ENCODE data around the gene GAB3. TPM values are rescaled to one million over a fixed set of nuclear protein-coding genes. Genes with fewer than 3 reads are reported as not detected.
"Not testable (repeated sequence)": the region's sequence is repeated elsewhere in the genome, so short reads cannot be mapped to it uniquely, and the experiment has no call there.

The GAB3 gene
- polyA plus RNA-seq, 3 donors, result 6.2 to 44.0 (median 9.5) TPM

GRCh38 chrX:154693394-154693793 lies 57.5 kb downstream of the GAB3 start:
- Mint-ChIP-seq H3K27me3 (ENCODE audit: low read depth in 3 of 3) (peaks cover 0 to 3% (median 0%) of the 10 kb centered on the region in 3 donors), H3K4me1 (peaks cover 8% of the 10 kb centered on the region), H3K4me3 (no peak overlapping the region), H3K9me3 (peaks cover 2 to 5% (median 3%) of the 10 kb centered on the region in 7 donors), H3K36me3 (peaks cover 50 to 53% of the 10 kb centered on the region in 2 donors), H3K27ac (no peak overlapping the region)
- Histone ChIP-seq H3K4me3 (replicated peaks in 1 of 3; ENCODE audit: low read depth in 2 of 3, low read length in 3 of 3) (no peak overlapping the region), H3K9me3 (replicated peaks in 1 of 2; ENCODE audit: control insufficient read depth in 1 of 2, insufficient read depth in 1 of 2, low read length in 2 of 2) (no peaks in the 10 kb centered on the region), H3K4me1 (ENCODE audit: control insufficient read depth in 1 of 2, insufficient read depth in 2 of 2, low read length in 2 of 2) (no peaks in the 10 kb centered on the region), H3K9ac (ENCODE audit: insufficient read depth, low read length, poor library complexity, severe bottlenecking) (no peak overlapping the region), H3K79me2 (ENCODE audit: insufficient read depth, low read length) (no peaks in the 10 kb centered on the region), H3K4me2 (replicated peaks; ENCODE audit: extremely low read depth, low read length, poor library complexity, severe bottlenecking) (no peak overlapping the region), H3K36me3 (replicated peaks in 1 of 2; ENCODE audit: control insufficient read depth in 1 of 2, insufficient read depth in 2 of 2, low read length in 2 of 2) (peaks cover 31 to 54% of the 10 kb centered on the region in 2 donors), H3K27me3 (ENCODE audit: control insufficient read depth in 2 of 2, insufficient read depth in 2 of 2, low read length in 2 of 2) (no peaks in the 10 kb centered on the region), H3K27ac (ENCODE audit: low read depth in 1 of 2, low read length in 2 of 2) (no peak overlapping the region), H2AFZ (ENCODE audit: insufficient read depth, low read depth, low read length, poor library complexity, severe bottlenecking) (no peak overlapping the region), H4K20me1 (ENCODE audit: insufficient read depth, low read length) (no peaks in the 10 kb centered on the region)
- TF ChIP-seq CTCF (IDR thresholded peaks at IDR 0.05), result no peak
- intact Hi-C loops (cut with micrococcal nuclease), result no loop called here
- DNase-seq, result no peak
- 100% methylated on average over 1 of the region's 3 CpGs for WGBS (ENCODE audit: insufficient coverage)

- H2AFZ ChIP-seq (ENCODE audit: insufficient read depth, low read depth, low read length, poor library complexity, severe bottlenecking); H3K4me1 Mint-ChIP-seq; H3K27ac ChIP-seq (ENCODE audit: low read depth in 1 of 2, low read length in 2 of 2); H3K4me1 ChIP-seq (ENCODE audit: control insufficient read depth in 1 of 2, insufficient read depth in 2 of 2, low read length in 2 of 2); DNase-seq; H3K9me3 ChIP-seq (replicated peaks in 1 of 2; ENCODE audit: control insufficient read depth in 1 of 2, insufficient read depth in 1 of 2, low read length in 2 of 2); H4K20me1 ChIP-seq (ENCODE audit: insufficient read depth, low read length); H3K27me3 Mint-ChIP-seq (ENCODE audit: low read depth in 3 of 3); H3K9me3 Mint-ChIP-seq; H3K79me2 ChIP-seq (ENCODE audit: insufficient read depth, low read length); H3K9ac ChIP-seq (ENCODE audit: insufficient read depth, low read length, poor library complexity, severe bottlenecking); H3K27me3 ChIP-seq (ENCODE audit: control insufficient read depth in 2 of 2, insufficient read depth in 2 of 2, low read length in 2 of 2); H3K4me3 Mint-ChIP-seq; H3K4me2 ChIP-seq (replicated peaks; ENCODE audit: extremely low read depth, low read length, poor library complexity, severe bottlenecking); H3K27ac Mint-ChIP-seq; H3K4me3 ChIP-seq (replicated peaks in 1 of 3; ENCODE audit: low read depth in 2 of 3, low read length in 3 of 3); intact Hi-C loops (cut with micrococcal nuclease): not testable (repeated sequence)
- H3K36me3 ChIP-seq (replicated peaks in 1 of 2; ENCODE audit: control insufficient read depth in 1 of 2, insufficient read depth in 2 of 2, low read length in 2 of 2), result peaks cover 6 to 25% of the 10 kb centered on the region in 2 donors
- 100% methylated on average over 1 of the region's 2 CpGs for WGBS (ENCODE audit: insufficient coverage)
- peaks cover 34 to 40% of the 10 kb centered on the region in 2 donors for H3K36me3 Mint-ChIP-seq
Observed at GRCh38 chrX:154690438-154690837, 60.4 kb downstream of the GAB3 start.

- Histone ChIP-seq H3K9me3 (replicated peaks in 1 of 2; ENCODE audit: control insufficient read depth in 1 of 2, insufficient read depth in 1 of 2, low read length in 2 of 2) (peaks cover 18 to 25% of the 10 kb centered on the region in 2 donors), H3K36me3 (replicated peaks in 1 of 2; ENCODE audit: control insufficient read depth in 1 of 2, insufficient read depth in 2 of 2, low read length in 2 of 2) (peaks cover 11 to 24% of the 10 kb centered on the region in 2 donors)
- H3K4me3 Mint-ChIP-seq; H3K79me2 ChIP-seq (ENCODE audit: insufficient read depth, low read length); H4K20me1 ChIP-seq (ENCODE audit: insufficient read depth, low read length); H3K27ac Mint-ChIP-seq; H3K9ac ChIP-seq (ENCODE audit: insufficient read depth, low read length, poor library complexity, severe bottlenecking); DNase-seq; H2AFZ ChIP-seq (ENCODE audit: insufficient read depth, low read depth, low read length, poor library complexity, severe bottlenecking); H3K27ac ChIP-seq (ENCODE audit: low read depth in 1 of 2, low read length in 2 of 2); H3K4me1 ChIP-seq (ENCODE audit: control insufficient read depth in 1 of 2, insufficient read depth in 2 of 2, low read length in 2 of 2); H3K27me3 Mint-ChIP-seq (ENCODE audit: low read depth in 3 of 3); H3K27me3 ChIP-seq (ENCODE audit: control insufficient read depth in 2 of 2, insufficient read depth in 2 of 2, low read length in 2 of 2); H3K4me2 ChIP-seq (replicated peaks; ENCODE audit: extremely low read depth, low read length, poor library complexity, severe bottlenecking); H3K4me1 Mint-ChIP-seq; intact Hi-C loops (cut with micrococcal nuclease); H3K4me3 ChIP-seq (replicated peaks in 1 of 3; ENCODE audit: low read depth in 2 of 3, low read length in 3 of 3): not testable (repeated sequence)
- Mint-ChIP-seq H3K9me3 (peaks cover 30 to 55% (median 50%) of the 10 kb centered on the region in 7 donors), H3K36me3 (peaks cover 21% of the 10 kb centered on the region in 2 donors)
Observed at GRCh38 chrX:154672084-154672483, 78.8 kb downstream of the GAB3 start.

GRCh38 chrX:154670848-154671247 lies 80.0 kb downstream of the GAB3 start:
- H3K9me3 Mint-ChIP-seq, result peaks cover 30 to 62% (median 57%) of the 10 kb centered on the region in 7 donors
- H4K20me1 ChIP-seq (ENCODE audit: insufficient read depth, low read length); H3K27me3 Mint-ChIP-seq (ENCODE audit: low read depth in 3 of 3); H3K9ac ChIP-seq (ENCODE audit: insufficient read depth, low read length, poor library complexity, severe bottlenecking); H3K4me3 ChIP-seq (replicated peaks in 1 of 3; ENCODE audit: low read depth in 2 of 3, low read length in 3 of 3); H3K4me1 ChIP-seq (ENCODE audit: control insufficient read depth in 1 of 2, insufficient read depth in 2 of 2, low read length in 2 of 2); DNase-seq; H3K4me2 ChIP-seq (replicated peaks; ENCODE audit: extremely low read depth, low read length, poor library complexity, severe bottlenecking); H3K27ac Mint-ChIP-seq; intact Hi-C loops (cut with micrococcal nuclease); H3K4me1 Mint-ChIP-seq; H3K4me3 Mint-ChIP-seq; H3K27ac ChIP-seq (ENCODE audit: low read depth in 1 of 2, low read length in 2 of 2); H2AFZ ChIP-seq (ENCODE audit: insufficient read depth, low read depth, low read length, poor library complexity, severe bottlenecking); H3K27me3 ChIP-seq (ENCODE audit: control insufficient read depth in 2 of 2, insufficient read depth in 2 of 2, low read length in 2 of 2); H3K79me2 ChIP-seq (ENCODE audit: insufficient read depth, low read length): not testable (repeated sequence)
- WGBS (ENCODE audit: insufficient coverage), result 93% methylated on average over 3 of the region's 8 CpGs
- peaks cover 11 to 12% of the 10 kb centered on the region in 2 donors for H3K36me3 Mint-ChIP-seq
- H3K9me3 ChIP-seq (replicated peaks in 1 of 2; ENCODE audit: control insufficient read depth in 1 of 2, insufficient read depth in 1 of 2, low read length in 2 of 2), result peaks cover 18 to 25% of the 10 kb centered on the region in 2 donors
- H3K36me3 ChIP-seq (replicated peaks in 1 of 2; ENCODE audit: control insufficient read depth in 1 of 2, insufficient read depth in 2 of 2, low read length in 2 of 2), result peaks cover 0 to 13% of the 10 kb centered on the region in 2 donors

Data from CD14-positive monocyte (primary cell).